HepG2 (cell line): ENCODE measurements around the gene ATXN1L. TPM values are rescaled to one million over a fixed set of nuclear protein-coding genes. Genes with fewer than 3 reads are reported as not detected.

Experiments
- AHR ChIP-seq: IDR thresholded peaks from 2 replicates; pipeline ENCODE4 v1.6.1; 2018; ENCODE audit warnings: missing genetic modification reagents, missing compliant biosample characterization
- GATAD2A ChIP-seq: IDR thresholded peaks from 2 replicates; pipeline ENCODE4 v1.6.1; 2016
- JUND ChIP-seq: sonication (generic); formaldehyde crosslinking; IDR thresholded peaks from 2 replicates; pipeline ENCODE4 v1.8.0; 2022; ENCODE audit warnings: mild to moderate bottlenecking, missing genetic modification reagents
- MIER3 ChIP-seq: IDR thresholded peaks from 2 replicates; pipeline ENCODE4 v1.6.1; 2016; ENCODE audit warnings: missing compliant biosample characterization, borderline replicate concordance
- NFRKB ChIP-seq: fragments of 450-650 bp; IDR thresholded peaks from 2 replicates; pipeline ENCODE4 v1.6.1; 2017
- PAXIP1 ChIP-seq: sonication (generic); formaldehyde crosslinking; conservative IDR thresholded peaks from 2 replicates; pipeline ENCODE4 v1.4.0; 2020; ENCODE audit warnings: mild to moderate bottlenecking, missing genetic modification reagents, moderate library complexity
- PLSCR1 ChIP-seq: sonication (generic); formaldehyde crosslinking; IDR thresholded peaks from 2 replicates; pipeline ENCODE4 v1.5.0; 2020; ENCODE audit warnings: missing genetic modification reagents, mild to moderate bottlenecking, borderline replicate concordance
- REL ChIP-seq: sonication (generic); formaldehyde crosslinking; conservative IDR thresholded peaks from 2 replicates; pipeline ENCODE4 v1.8.0; 2022; ENCODE audit warnings: mild to moderate bottlenecking, missing genetic modification reagents, moderate library complexity
- SIX4 ChIP-seq: sonication (generic); formaldehyde crosslinking; IDR thresholded peaks from 2 replicates; pipeline ENCODE4 v1.4.0; 2020; ENCODE audit warnings: missing genetic modification reagents
- SRSF9 ChIP-seq: fragments of 200-400 bp; formaldehyde crosslinking; IDR thresholded peaks from 2 replicates; pipeline ENCODE4 v1.6.1; 2018; ENCODE audit warnings: borderline replicate concordance, mild to moderate bottlenecking, low read depth, low read length; ENCODE audit not compliant: insufficient read depth, poor library complexity, severe bottlenecking
- SRY ChIP-seq: sonication (generic); formaldehyde crosslinking; IDR thresholded peaks from 2 replicates; pipeline ENCODE4 v1.8.0; 2022; ENCODE audit warnings: mild to moderate bottlenecking, missing genetic modification reagents
- WIZ ChIP-seq: sonication (generic); formaldehyde crosslinking; IDR thresholded peaks from 2 replicates; pipeline ENCODE4 v1.5.1; 2020; ENCODE audit warnings: mild to moderate bottlenecking, missing genetic modification reagents
- XBP1 ChIP-seq: sonication (generic); formaldehyde crosslinking; IDR thresholded peaks from 2 replicates; pipeline ENCODE4 v1.5.0; 2020; ENCODE audit warnings: missing genetic modification reagents
- ZNF232 ChIP-seq: sonication (generic); formaldehyde crosslinking; IDR thresholded peaks from 2 replicates; pipeline ENCODE4 v1.4.0; 2020; ENCODE audit warnings: missing genetic modification reagents, borderline replicate concordance
- ZNF331 ChIP-seq: sonication (generic); formaldehyde crosslinking; IDR thresholded peaks from 2 replicates; pipeline ENCODE4 v1.4.0; 2020; ENCODE audit warnings: missing genetic modification reagents
- ZNF562 ChIP-seq: sonication (generic); formaldehyde crosslinking; IDR thresholded peaks from 2 replicates; pipeline ENCODE4 v1.8.0; 2022; ENCODE audit warnings: missing genetic modification reagents, borderline replicate concordance
- ZNF615 ChIP-seq: sonication (generic); formaldehyde crosslinking; IDR thresholded peaks from 2 replicates; pipeline ENCODE4 v1.5.0; 2020; ENCODE audit warnings: mild to moderate bottlenecking, missing genetic modification reagents, borderline replicate concordance
- ZNF782 ChIP-seq: sonication (generic); formaldehyde crosslinking; IDR thresholded peaks from 2 replicates; pipeline ENCODE4 v1.4.0; 2020; ENCODE audit warnings: missing genetic modification reagents, mild to moderate bottlenecking, borderline replicate concordance
- ZZZ3 ChIP-seq: sonication (generic); formaldehyde crosslinking; IDR thresholded peaks from 2 replicates; pipeline ENCODE4 v1.4.0; 2020; ENCODE audit warnings: missing genetic modification reagents, mild to moderate bottlenecking, borderline replicate concordance
- polyA plus RNA-seq, 8 experiments: library from polyadenylated mRNA; depleted of rRNA in 3 of 8; stranded (reverse) in 7 of 8; unstranded in 1 of 8; fragments of >200 nt; fragmentation: Illumina TruSeq in 4 of 8; extraction: Trizol in 4 of 8; gene quantifications; 2 replicates each; pipeline versions ENCODE4 v1.2.1 to v1.2.3, GENCODE V29; 2011 to 2016; ENCODE audit warnings: low read depth in 4 of 8, missing spikeins in 1 of 8, mixed read lengths in 1 of 8; ENCODE audit not compliant: insufficient read depth in 1 of 8
- total RNA-seq, 5 experiments: library from RNA; depleted of rRNA; stranded (reverse); fragments of >200 nt; fragmentation: Illumina TruSeq; extraction: Trizol; gene quantifications; 2 replicates each; pipeline ENCODE4 v1.2.3, GENCODE V29; 2016; ENCODE audit warnings: low read depth in 1 of 5
- TF ChIP-seq, protein P1 (sequence below): IDR thresholded peaks from 2 replicates; pipeline ENCODE4 v1.6.1; 2016; ENCODE audit warnings: low read depth
- TF ChIP-seq, protein P2 (sequence below): IDR thresholded peaks from 2 replicates; pipeline ENCODE4 v1.6.1; 2016

Gene ATXN1L
- total and polyA plus RNA-seq, 2 of the 13 experiments (the other 11 are each of a cell fraction or from before 2014, with no cell fraction given): 20.0 to 22.4 TPM

DNA sequence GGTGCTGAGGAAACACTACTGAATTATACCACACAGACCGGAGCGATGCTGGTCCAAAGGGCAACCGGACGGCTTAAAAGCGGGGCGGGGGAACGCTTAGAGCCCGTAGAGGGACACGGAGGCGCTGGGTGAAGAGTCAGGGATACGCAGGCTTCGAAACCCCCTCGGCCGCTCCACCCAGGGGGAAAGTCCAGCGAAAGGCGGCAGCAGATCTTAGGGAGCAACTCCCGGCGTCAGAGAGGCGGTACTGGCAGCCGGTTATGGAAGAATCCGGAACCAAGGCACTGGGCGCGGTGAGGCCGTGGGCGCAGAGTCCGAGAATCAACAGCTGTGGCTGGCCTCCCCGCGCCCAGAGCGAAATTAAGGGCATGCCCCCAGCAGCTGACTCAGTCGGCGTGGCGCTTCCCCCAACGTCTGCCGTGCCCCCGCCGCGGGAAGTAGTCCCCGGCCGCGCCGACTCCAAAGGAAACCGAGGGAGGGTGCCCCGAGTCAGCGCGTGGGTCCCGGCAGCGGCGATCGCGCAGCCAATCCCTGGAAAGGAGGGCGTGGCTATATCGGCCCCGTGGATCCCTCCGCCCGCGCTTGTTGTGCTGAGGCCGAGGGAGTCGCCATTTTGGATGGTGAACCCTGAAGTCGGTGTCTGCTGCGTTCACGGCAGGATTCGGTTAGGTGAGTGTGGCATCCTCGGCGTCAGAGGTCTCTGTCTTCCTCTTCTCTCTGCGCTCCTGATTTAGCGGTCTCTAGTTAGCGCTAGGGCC is 49.3 kb downstream of the ATXN1L start, which contains the start of gene IST1 (continued):
- TF ChIP-seq, protein P1, sequence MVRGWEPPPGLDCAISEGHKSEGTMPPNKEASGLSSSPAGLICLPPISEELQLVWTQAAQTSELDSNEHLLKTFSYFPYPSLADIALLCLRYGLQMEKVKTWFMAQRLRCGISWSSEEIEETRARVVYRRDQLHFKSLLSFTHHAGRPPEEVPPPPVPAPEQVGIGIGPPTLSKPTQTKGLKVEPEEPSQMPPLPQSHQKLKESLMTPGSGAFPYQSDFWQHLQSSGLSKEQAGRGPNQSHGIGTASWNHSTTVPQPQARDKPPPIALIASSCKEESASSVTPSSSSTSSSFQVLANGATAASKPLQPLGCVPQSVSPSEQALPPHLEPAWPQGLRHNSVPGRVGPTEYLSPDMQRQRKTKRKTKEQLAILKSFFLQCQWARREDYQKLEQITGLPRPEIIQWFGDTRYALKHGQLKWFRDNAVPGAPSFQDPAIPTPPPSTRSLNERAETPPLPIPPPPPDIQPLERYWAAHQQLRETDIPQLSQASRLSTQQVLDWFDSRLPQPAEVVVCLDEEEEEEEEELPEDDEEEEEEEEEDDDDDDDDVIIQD (CRISPR knock-in tag): peak; percentile 99
- TF ChIP-seq ZNF562 (no peak; the same call in 1 of the 2 replicates), SRY (CRISPR knock-in tag) (peak; percentile 89), ZNF331 (peak; percentile 87), PAXIP1 (CRISPR knock-in tag) (peak; percentile 91), ZNF782 (CRISPR knock-in tag) (peak; percentile 97), SIX4 (CRISPR knock-in tag) (peak; percentile 11; the same call in 1 of the 2 replicates), ZZZ3 (CRISPR knock-in tag) (peak; percentile 88), WIZ (CRISPR knock-in tag) (peak; percentile 62; the same call in 1 of the 2 replicates), GATAD2A (peak; percentile 90), ZNF232 (peak; percentile 96), NFRKB (peak; percentile 98), JUND (CRISPR knock-in tag) (peak; percentile 89), REL (CRISPR knock-in tag) (peak; percentile 24), ZNF615 (CRISPR knock-in tag) (peak; percentile 94), XBP1 (peak; percentile 93), AHR (CRISPR knock-in tag) (peak; percentile 91), MIER3 (peak; percentile 96), SRSF9 (no peak), PLSCR1 (CRISPR knock-in tag) (peak; percentile 95; the same call in 1 of the 2 replicates)
- TF ChIP-seq, protein P2, sequence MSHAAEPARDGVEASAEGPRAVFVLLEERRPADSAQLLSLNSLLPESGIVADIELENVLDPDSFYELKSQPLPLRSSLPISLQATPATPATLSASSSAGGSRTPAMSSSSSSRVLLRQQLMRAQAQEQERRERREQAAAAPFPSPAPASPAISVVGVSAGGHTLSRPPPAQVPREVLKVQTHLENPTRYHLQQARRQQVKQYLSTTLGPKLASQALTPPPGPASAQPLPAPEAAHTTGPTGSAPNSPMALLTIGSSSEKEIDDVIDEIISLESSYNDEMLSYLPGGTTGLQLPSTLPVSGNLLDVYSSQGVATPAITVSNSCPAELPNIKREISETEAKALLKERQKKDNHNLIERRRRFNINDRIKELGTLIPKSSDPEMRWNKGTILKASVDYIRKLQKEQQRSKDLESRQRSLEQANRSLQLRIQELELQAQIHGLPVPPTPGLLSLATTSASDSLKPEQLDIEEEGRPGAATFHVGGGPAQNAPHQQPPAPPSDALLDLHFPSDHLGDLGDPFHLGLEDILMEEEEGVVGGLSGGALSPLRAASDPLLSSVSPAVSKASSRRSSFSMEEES (CRISPR knock-in tag): peak; percentile 85; the same call in 1 of the 2 replicates
